GDM1 (cell line): Measurements from ENCODE around the gene ZNF433.

Source experiments
- DNase-seq: peaks from one replicate; lab custom pipeline; 2025; lab: John Stamatoyannopoulos, UW

The ZNF433 gene

DNA sequence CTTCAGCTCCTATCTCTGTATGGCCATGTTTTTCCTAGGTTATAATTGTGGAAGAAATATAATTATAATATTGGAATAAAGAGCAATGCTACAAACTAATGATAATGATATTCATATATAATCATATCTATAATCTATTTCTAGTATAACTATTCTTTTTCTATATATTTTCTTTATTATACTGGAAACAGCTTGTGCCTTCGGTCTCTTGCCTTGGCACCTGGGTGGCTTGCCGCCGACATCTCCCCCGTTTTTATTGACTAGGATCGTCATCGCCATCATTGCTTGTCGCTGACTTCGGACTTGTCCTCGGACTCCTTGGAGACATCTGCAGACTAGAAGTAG is 46.4 kb downstream of the ZNF433 start:
- no peak for DNase-seq

DNA sequence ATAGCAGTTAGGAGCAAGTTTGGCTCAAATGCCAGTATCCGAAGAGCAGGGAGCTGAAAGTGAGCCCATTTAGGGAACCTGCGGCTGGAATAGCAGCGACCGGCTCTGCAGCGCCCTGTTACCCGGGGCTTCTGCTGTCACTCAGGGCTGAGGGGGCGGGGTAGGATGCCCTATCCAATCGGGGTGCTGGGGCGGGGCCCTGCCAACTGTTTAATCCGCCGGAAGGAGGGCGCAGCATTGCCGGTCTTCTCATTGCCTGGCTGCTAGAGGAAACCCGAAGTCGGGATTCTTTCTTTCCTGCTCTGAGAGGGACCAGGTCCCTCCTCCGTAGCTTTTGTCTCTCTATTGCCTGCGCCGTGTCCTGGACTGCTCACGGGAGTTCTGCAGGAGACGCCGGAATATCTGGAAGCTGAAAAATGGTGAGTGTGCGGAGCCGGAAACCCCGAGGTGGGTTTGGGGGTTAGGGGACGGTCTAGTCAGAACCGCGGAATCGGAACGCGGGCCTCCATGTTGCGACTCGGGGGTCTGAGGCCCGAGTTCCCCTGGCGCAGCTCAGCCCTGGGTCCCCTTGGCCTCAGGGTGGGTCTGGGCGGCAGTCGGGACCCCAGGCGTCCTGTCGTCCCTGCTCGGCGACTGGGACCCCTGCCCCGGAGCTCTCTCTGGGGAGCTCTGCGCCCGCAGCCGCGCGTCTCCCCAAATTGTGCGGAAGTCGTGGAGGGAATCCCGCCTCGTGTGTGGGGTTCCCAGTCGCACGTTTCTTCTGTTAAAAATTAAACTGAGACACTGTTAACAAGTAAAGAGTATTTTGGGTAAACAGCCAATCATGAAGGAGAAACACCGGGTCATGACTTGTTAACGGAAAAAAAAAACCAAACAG is 47.8 kb downstream of the ZNF433 start:
- peak; percentile 90 for DNase-seq

DNA sequence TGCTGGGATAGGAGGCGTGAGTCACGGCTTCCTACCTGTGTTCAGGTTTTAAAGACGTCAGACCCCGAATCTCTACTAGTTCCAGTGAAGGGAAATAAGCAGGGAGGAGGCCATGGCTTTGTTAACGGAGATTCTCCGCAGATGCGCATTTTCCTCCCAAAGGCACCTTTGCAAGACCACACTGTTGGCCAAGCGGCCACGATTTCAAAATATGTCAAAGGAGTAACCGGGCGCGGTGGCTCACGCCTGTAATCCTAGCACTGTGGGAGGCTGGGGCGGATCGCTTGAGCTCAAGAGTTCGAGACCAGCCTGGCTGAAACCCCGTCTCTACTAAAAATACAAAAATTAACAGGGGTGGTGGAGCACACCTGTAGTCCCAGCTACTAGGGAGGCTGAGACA is 48.7 kb downstream of the ZNF433 start:
- no peak for DNase-seq

DNA sequence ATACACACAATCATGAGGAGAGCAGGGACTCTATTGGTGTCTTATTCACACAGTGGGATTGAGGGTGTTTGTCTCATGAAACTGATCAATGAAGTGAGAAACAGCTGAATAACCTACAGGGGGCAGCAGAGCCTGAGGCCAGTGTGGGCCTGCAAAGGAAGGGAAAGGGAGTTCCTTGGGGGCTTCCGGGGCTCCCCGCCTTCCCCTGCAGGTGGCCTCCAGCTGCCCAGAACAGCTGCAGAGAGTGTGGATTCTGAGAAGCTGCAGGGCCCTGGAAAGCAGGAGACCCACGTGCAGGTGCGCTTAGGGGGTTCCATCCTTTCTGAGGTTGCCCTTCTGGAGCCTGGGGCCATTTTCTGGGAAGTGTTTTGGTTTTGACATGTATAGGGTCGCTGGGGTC is 50.5 kb downstream of the ZNF433 start:
- DNase-seq: no peak

DNA sequence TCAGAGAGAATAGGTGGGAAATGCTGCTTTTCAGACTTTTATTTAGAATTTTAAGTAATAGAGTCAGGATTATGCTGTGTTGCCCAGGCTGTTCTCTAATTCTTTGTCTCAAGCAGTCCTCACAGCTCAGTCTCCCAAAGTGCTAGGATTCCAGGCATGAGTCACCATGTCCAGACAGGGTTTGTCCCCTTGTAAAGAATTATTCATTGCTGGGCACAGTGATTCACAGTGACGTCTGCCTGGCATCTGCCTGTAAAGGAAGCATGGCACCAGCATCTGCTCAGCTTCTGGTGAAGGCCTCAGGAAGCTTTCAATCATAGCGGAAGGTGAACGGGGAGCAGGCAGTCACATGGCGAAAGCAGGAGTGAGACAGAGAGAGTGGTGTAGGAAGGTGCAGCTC is 53.0 kb downstream of the ZNF433 start:
- no peak for DNase-seq

DNA sequence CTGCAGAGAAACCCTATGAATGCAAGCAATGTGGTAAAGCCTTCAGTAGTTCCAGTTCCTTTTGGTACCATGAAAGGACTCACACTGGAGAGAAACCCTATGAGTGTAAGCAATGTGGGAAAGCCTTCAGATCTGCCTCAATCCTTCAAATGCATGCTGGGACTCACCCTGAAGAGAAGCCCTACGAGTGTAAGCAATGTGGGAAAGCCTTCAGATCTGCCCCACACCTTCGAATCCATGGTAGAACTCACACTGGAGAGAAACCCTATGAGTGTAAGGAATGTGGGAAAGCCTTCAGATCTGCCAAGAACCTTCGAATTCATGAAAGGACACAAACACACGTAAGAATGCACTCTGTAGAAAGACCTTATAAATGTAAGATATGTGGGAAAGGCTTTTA is 56.0 kb downstream of the ZNF433 start:
- DNase-seq: no peak

DNA sequence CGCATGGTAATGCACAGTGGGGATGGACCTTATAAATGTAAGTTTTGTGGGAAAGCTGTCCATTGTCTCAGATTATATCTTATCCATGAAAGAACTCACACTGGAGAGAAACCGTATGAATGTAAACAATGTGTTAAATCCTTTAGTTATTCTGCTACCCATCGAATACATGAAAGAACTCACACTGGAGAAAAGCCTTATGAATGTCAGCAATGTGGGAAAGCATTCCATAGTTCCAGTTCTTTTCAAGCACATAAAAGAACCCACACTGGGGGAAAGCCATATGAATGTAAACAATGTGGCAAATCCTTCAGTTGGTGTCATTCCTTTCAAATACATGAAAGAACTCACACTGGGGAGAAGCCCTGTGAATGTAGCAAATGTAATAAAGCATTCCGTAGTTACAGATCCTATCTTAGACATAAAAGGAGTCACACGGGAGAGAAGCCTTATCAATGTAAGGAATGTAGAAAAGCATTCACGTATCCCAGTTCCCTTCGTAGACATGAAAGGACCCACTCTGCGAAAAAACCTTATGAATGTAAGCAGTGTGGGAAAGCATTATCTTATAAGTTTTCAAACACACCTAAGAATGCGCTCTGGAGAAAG is 56.9 kb downstream of the ZNF433 start:
- no peak for DNase-seq

DNA sequence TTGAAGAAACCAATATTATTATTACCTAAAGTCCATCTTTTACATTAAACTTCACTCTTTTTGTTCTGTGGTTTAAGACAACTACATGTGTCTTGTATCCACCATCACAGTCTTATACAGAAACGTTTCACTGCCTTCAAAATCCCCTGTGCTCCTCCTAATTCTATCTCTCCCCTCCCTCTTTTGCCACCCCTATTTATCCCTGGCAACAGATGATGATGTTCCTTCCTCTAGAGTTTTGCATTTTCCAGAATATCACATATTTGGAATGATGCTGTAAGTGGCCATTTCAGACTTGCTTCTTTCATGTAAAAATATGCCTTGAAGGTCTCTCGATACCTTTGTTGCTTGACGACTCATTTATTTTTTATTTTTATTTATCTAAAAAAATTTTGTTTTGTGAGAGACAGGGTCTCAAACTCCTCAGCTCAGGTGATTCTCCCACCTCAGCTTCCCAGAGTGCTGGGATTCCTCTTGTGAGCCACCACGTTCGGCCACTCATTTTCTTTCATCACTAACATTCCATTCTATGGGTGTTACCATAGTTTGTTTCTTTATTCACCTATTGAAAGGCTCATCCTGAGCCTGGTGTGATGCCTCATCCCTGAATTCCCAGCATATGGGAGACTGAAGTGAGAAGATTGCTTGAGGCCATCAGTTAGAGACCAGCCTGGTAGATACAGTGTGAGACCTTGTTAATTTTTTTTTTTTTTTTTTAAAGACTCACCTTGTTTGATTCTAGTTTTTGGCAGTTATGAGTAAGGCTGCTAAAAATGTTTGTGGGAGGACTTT is 62.3 kb downstream of the ZNF433 start:
- no peak for DNase-seq

DNA sequence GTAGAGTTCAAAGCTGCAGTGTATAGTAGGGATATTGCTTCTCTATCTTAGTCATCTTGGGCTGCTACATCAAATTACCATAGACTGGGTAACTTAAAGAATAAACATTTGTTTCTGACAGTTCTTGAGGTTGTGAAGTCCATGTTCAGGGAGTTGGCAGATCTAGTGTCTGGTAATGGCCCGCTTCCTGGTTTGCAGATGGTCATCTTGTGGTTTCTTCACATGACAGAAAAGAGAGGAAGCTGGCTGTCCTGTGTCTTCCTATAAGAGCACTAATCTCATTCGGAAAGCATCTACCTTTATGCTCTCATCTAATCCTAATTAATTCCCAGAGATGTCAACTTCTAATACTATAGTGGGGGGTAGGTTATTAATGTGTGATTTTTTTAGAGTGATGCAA is 64.4 kb downstream of the ZNF433 start:
- DNase-seq: no peak

DNA sequence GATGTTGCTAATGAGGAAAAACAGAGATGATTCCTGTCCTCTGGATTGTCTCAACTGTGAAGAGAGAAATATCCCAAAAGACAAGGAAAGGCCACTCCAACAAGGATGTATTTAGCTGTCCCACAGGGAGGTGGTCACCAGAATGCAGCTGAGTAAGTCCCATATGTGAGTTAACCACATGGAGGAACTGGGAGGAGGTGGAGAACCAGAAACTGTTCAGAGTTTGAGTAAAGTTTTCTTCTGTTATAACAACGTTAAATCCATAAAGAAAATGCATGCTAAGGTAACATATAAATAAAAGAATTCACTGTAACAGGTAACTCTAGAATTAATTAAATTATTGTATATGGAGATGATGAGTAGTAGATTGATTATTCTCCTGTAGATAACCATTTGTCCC is 65.3 kb downstream of the ZNF433 start:
- no peak for DNase-seq

DNA sequence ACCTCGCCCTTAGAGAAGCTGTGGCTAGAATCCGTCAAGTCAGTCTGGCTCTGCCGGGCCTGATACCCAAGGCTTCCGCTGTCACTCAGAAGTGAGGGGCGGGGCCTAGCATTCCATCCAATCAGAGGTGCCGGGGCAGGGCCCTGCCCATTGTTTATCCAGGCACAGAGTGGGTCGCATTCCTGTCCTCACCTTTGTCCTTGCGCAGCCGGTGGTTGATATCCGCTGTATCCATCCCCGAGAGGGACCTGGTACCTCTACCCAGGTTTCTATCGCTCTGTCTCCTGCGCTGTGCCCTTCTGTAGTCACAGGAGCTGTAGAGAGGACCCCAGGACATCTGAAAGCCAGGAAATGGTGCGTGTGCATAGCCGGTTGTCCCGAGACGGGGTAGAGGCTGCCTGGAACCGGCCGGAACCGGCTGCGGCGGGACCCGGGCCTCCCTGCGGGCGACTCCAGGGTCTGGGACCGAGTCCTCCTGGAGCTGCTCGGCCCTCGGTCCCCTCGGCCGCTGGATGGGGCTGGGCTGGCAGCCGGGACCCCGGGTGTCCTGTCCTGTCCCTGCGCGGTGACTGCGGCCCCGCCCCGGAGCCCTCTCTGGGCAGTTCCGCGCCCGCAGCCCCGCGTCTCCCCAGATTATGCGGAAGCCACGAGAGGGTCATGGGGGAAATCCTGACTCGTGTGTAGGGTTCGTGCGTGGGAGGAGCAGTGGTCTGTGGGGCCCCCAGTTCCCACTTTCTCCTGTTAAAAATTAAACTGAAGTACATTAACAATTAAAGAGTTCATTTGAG is 70.4 kb downstream of the ZNF433 start, which contains the start of gene ZNF763:
ZNF763 (plus strand) TSS at position 183 of the 788 bp plus-strand sequence; CDS start at position 352, 169 bp downstream.
- peak; percentile 82 for DNase-seq
